Stomach smooth muscle (tissue), 2 donors: ENCODE measurements around the gene PIGB.

ENCODE experiments used
- H3K27ac ChIP-seq: one replicate; pipeline ENCODE4 v1.7.0; 2013; ENCODE audit warnings: mild to moderate bottlenecking, low read length, inconsistent platforms
- H3K27me3 ChIP-seq, 2 donors: one replicate each; pipeline ENCODE4 v1.7.0; 2013; ENCODE audit warnings: low read length in 2 of 2; ENCODE audit not compliant: insufficient read depth in 2 of 2, control insufficient read depth in 1 of 2
- H3K36me3 ChIP-seq, 2 donors: one replicate each; pipeline ENCODE4 v1.7.0; 2013; ENCODE audit warnings: low read length in 2 of 2; ENCODE audit not compliant: control insufficient read depth in 2 of 2, insufficient read depth in 2 of 2
- H3K4me1 ChIP-seq: one replicate; pipeline ENCODE4 v1.7.0; 2013; ENCODE audit warnings: low read length; ENCODE audit not compliant: control insufficient read depth, insufficient read depth
- H3K4me3 ChIP-seq, 2 donors: one replicate each; pipeline ENCODE4 v1.7.0; 2013; ENCODE audit warnings: low read length in 2 of 2
- H3K9ac ChIP-seq, 2 donors: one replicate each; pipeline ENCODE4 v1.7.0; 2013; ENCODE audit warnings: low read length in 2 of 2, mild to moderate bottlenecking in 1 of 2
- H3K9me3 ChIP-seq, 2 donors: one replicate each; pipeline ENCODE4 v1.7.0; 2013; ENCODE audit warnings: low read length in 2 of 2; ENCODE audit not compliant: control insufficient read depth in 2 of 2
- donor health status: healthy.
- donor health status: Pancreatic carcinoma.

PIGB gene

DNA sequence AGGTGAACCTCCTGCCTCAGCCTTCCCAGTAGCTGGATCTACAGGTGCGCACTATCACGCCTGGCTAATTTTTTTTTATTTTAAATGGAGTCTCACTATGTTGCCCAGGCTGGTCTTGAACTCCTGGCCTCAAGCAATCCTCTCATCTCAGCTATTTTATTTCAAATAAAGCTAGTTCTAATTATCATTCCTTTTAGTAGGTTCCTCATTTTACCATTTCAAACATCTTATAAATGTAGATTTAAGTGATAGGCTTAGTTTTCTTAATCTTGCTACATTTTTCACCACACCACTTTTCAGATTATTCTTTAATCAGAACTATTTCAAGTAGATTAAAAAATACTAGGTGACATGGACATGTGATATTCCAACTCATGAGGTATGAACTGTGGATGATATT, 30.3 kb downstream of the PIGB start:
- Histone ChIP-seq H3K9me3 (no peaks in the 10 kb centered on the region), H3K27me3 (no peaks in the 10 kb centered on the region), H3K9ac (no peak overlapping the region), H3K27ac (no peak overlapping the region), H3K36me3 (peaks cover 6 to 8% of the 10 kb centered on the region in 2 donors), H3K4me1 (no peaks in the 10 kb centered on the region), H3K4me3 (no peak overlapping the region)

DNA sequence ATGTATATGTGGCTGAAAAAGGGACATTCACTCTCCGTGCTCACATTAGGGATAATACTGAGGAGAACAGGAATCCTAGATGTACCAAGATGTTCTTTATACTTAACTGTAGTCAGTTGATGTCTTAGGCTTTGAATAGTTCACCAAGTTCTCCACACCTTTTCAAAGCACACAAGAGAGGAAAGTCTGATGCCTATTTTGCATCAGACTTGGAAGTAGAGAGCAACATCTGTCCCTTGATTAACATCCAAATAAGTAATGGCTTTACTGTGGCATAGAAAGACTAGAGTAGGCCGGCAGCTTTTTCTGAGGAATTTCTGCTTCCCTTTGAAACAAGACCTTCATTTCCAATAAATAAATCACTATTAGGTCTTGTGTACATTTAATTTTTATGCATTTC, 34.0 kb downstream of the PIGB start:
- peaks cover 8 to 16% of the 10 kb centered on the region in 2 donors for H3K36me3 ChIP-seq

DNA sequence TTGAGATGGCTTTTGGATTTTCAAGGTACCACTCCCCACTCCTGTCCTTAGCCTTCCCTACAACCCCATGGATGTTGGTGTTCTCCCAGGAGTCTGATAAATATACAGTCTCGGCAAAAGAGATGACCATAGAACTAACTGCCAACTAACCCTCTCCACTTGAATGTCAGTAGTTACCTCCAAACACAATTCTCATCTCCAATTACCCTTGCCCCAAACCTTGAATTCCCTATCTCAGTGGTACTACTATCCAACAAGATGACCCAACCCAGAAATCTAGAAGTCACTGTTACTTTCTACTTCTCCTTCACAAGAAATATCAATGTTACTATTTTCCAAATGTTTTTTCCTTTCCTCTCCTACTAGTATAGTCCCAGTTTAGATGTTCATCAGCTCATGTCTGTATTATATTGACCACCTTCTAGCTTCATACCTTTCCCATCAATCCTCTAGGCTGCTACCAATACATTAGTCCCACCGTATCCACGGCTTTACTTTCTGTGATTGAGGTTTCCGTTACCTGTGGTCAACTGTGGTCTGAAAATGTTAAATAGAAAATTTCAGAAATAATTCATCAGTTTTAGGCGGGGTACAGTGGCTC, 38.1 kb downstream of the PIGB start:
- Histone ChIP-seq H3K9me3 (no peaks in the 10 kb centered on the region), H3K9ac (no peak overlapping the region), H3K4me3 (no peak overlapping the region), H3K36me3 (peaks cover 5 to 11% of the 10 kb centered on the region in 2 donors), H3K4me1 (no peaks in the 10 kb centered on the region), H3K27me3 (no peaks in the 10 kb centered on the region), H3K27ac (no peak overlapping the region)

More for the DNA sequence above, 34.0 kb downstream of the PIGB start:
- Histone ChIP-seq H3K4me1 (no peaks in the 10 kb centered on the region), H3K4me3 (no peak overlapping the region), H3K9ac (no peak overlapping the region), H3K27ac (no peak overlapping the region), H3K9me3 (no peaks in the 10 kb centered on the region), H3K27me3 (no peaks in the 10 kb centered on the region)

DNA sequence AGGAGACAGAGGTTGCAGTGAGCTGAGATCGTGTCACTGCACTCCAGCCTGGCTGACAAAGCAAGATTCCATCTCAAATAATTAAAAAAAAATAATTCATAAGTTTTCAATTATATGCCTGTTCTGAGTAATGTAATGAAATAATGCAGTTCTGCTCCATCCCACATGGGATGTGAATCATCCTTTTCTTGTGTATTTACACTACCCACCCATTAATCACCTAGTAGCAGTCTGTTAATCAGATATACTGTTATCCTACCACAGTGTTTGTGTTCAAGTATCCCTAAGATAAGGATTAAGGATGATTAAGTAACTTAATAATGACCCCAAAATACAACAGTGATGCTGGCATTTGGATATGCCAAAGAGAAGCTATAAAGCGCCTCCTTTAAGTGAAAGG, 38.8 kb downstream of the PIGB start:
- Histone ChIP-seq H3K36me3 (peaks cover 5 to 15% of the 10 kb centered on the region in 2 donors), H3K9me3 (no peaks in the 10 kb centered on the region), H3K27ac (no peak overlapping the region), H3K4me1 (no peaks in the 10 kb centered on the region), H3K4me3 (no peak overlapping the region), H3K9ac (no peak overlapping the region), H3K27me3 (no peaks in the 10 kb centered on the region)

DNA sequence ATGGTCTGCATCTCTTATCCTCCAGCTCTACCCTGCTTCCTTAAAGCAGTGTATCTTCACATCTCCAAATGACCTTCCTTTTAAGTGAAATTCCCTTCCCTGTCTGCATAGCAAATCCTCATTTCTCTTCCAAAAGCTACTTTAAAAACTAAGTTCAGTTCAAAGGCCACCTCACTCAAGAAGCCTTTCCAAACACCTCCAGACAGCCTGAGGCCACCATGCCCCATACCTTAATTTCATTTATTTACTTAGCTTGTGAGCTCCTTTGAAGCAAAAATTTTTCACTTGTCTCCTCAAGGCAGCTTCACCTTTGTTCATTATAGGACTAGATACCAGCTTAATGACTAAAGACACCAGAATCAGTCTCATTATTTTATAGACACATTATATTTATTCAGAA, 39.4 kb downstream of the PIGB start:
- no peaks in the 10 kb centered on the region for H3K27me3 ChIP-seq
- peaks cover 5 to 13% of the 10 kb centered on the region in 2 donors for H3K36me3 ChIP-seq
- no peaks in the 10 kb centered on the region for H3K4me1 ChIP-seq
- no peak overlapping the region for H3K27ac ChIP-seq
- no peak overlapping the region for H3K4me3 ChIP-seq
- no peak overlapping the region for H3K9ac ChIP-seq
- H3K9me3 ChIP-seq: no peaks in the 10 kb centered on the region

DNA sequence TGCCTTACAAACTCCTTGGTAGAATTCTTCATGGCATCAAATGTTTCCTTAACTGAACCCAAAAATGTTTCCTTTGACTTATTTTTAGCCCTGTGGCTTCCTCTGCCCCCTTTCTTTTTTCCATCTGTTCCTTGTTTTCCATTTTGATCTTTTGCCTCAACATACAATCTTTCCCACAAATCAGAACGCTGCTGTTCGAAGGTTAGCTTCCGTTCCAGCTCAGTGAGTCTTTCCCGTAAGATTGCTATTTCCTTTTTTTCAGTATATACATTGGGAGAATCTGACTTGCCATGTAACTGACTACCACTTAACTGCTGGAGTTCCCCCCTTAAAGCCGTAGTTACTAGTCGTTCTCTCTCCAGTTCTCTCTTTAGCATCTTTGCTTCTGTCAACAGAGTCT, 41.2 kb downstream of the PIGB start:
- Histone ChIP-seq H3K9ac (no peak overlapping the region), H3K4me3 (no peak overlapping the region), H3K27ac (no peak overlapping the region), H3K36me3 (peaks cover 5 to 13% of the 10 kb centered on the region in 2 donors), H3K27me3 (no peaks in the 10 kb centered on the region), H3K9me3 (no peaks in the 10 kb centered on the region), H3K4me1 (no peaks in the 10 kb centered on the region)

DNA sequence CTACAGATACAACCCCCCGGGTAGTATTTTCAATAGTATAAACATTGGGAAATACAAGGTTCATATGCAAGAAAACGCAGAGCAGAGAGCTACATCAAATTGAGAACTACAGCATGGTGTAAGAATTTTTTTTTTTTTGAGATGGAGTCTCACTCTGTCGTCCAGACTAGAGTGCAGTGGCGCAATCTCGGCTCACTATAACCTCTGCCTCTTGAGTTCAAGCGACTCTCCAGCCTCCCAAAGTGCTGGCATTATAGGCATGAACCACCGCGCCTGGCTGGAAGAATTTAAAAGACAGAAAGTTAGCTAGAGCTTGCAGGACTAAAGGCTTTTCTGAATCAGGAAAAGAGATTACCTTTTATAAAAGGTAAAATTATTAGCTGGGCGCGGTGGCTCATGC, 42.0 kb downstream of the PIGB start:
- H3K9ac ChIP-seq: no peak overlapping the region
- H3K27ac ChIP-seq: no peak overlapping the region
- H3K36me3 ChIP-seq: peaks cover 3 to 13% of the 10 kb centered on the region in 2 donors
- H3K4me3 ChIP-seq: no peak overlapping the region
- H3K4me1 ChIP-seq: no peaks in the 10 kb centered on the region
- H3K27me3 ChIP-seq: no peaks in the 10 kb centered on the region
- no peaks in the 10 kb centered on the region for H3K9me3 ChIP-seq

DNA sequence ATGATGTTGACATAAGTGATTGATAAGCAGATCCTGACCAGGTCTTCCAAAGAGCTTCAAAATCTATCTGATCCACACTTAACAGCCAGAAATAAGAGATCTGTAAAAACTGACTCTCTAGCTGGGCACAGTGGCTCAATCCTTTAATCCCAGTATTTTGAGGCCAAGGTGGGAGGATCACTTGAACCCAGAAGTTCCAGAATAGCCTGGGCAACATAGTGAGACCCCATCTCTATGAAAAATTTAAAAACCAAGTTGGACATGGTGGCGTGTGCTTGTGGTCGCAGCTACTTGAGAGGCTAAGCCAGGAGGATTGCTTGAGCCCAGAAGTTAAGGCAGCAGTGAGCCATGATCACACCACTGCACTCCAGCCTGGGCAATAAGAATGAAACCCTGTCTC, 43.6 kb downstream of the PIGB start:
- Histone ChIP-seq H3K27me3 (no peaks in the 10 kb centered on the region), H3K36me3 (peaks cover 3 to 5% of the 10 kb centered on the region in 2 donors)

DNA sequence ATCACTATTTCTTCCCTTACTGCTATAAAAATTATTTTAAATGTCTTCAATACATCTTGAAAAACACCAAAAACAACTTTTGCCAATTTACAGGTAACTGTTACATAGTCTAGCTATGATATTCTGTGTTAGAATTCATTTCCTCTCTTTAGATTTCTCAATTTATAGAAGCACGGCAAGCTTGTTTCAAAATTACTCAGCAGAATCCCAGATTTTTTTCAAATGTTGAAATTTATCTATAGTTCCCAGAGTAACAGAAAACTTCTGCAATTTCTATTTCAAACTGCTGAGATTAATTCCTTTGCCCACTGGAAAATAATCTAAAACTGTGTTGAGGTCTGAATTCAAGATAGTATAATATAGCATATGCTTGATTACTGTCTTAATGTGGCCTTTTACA, 48.0 kb downstream of the PIGB start:
- no peak overlapping the region for H3K4me3 ChIP-seq

More for the DNA sequence above, 43.6 kb downstream of the PIGB start:
- H3K4me1 ChIP-seq: no peaks in the 10 kb centered on the region
- no peak overlapping the region for H3K4me3 ChIP-seq
- no peak overlapping the region for H3K27ac ChIP-seq
- H3K9ac ChIP-seq: no peak overlapping the region
- no peaks in the 10 kb centered on the region for H3K9me3 ChIP-seq

DNA sequence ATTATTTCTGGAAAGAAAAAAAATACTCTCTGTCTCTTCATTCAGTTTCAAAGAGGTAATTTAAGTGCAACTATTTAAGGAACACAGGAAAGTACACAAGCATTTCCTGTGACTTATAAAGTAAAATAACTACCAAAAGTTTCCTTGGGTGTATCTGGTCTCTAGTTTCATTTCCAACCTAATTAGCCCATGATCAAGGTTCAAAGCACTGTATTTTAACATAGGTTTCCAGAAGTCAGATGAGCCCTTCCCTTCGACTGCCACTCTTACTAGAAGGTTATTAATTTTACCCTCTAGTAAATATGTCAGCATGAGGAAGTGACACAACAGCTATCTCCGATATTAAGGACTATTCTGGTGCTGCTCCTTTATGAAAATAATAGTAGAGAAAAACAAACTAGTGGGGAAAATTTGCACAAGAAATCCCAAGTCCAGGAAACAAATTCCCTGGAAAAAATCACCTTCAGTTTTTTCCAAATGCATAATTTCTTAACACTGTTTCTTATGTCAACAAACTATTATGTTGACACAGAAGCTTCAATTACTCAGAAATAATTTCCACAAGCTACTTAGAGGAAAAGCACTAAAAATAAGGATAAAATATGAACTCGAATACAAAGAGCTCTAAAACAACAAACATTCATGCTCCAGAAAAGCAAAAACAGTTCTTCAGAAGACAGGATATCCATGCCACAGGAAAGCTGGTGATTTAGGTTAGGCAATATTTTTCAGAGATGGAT, 53.8 kb downstream of the PIGB start:
- Histone ChIP-seq H3K27me3 (no peaks in the 10 kb centered on the region), H3K9ac (no peak overlapping the region), H3K27ac (no peak overlapping the region), H3K36me3 (peaks cover 21% of the 10 kb centered on the region in 2 donors), H3K4me3 (no peak overlapping the region), H3K9me3 (no peaks in the 10 kb centered on the region), H3K4me1 (no peaks in the 10 kb centered on the region)

More for the DNA sequence above, 48.0 kb downstream of the PIGB start:
- H3K9ac ChIP-seq: no peak overlapping the region
- H3K27ac ChIP-seq: no peak overlapping the region
- no peaks in the 10 kb centered on the region for H3K4me1 ChIP-seq
- peaks cover 6 to 11% of the 10 kb centered on the region in 2 donors for H3K36me3 ChIP-seq
- no peaks in the 10 kb centered on the region for H3K27me3 ChIP-seq
- no peaks in the 10 kb centered on the region for H3K9me3 ChIP-seq

DNA sequence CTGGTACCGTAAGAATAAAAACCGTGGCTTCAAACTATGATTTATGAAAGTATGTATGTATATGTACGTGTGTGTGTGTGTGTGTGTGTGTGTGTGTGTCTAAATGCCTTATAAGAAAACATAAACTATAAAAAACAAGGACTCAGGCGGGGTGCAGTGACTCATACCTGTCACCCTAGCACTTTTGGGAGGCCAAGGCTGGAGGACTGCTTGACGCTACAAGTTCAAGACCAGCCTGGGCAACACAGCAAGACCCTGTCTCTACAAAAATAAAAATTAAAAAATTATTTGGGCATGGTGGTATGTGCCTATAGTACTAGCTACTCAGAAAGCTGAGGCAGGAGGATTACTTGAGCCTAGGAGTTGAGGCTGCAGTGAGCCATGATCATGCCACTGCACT, 60.1 kb downstream of the PIGB start:
- Histone ChIP-seq H3K9ac (no peak overlapping the region), H3K27ac (no peak overlapping the region), H3K4me3 (no peak overlapping the region), H3K4me1 (no peaks in the 10 kb centered on the region), H3K9me3 (no peaks in the 10 kb centered on the region), H3K36me3 (peaks cover 20 to 22% of the 10 kb centered on the region in 2 donors), H3K27me3 (no peaks in the 10 kb centered on the region)
